Activated naive CD8-positive, alpha-beta T cell treated with anti-CD3 and anti-CD28 coated beads, Interleukin-2, amount 50 U/mL, for 24 hours (primary cell): ENCODE data around the gene PER3.

Source experiments
- ATAC-seq: fragments of 150-1000 bp; cut with Tn5 transposase; one replicate; pipeline ENCODE4 v1.10.0; 2021
- DNase-seq: peaks from one replicate; pipeline ENCODE4 v3.0.0; 2021
- H3K27ac Mint-ChIP-seq: one replicate; pipeline ENCODE4 v1.8.0; 2021; ENCODE audit warnings: mild to moderate bottlenecking, mixed read lengths
- H3K27me3 Mint-ChIP-seq: one replicate; pipeline ENCODE4 v1.8.0; 2021; ENCODE audit warnings: mixed read lengths
- H3K36me3 Mint-ChIP-seq: one replicate; pipeline ENCODE4 v1.8.0; 2021; ENCODE audit warnings: low read depth, mixed read lengths
- H3K4me1 Mint-ChIP-seq: one replicate; pipeline ENCODE4 v1.8.0; 2021; ENCODE audit warnings: mixed read lengths
- H3K4me3 Mint-ChIP-seq: one replicate; pipeline ENCODE4 v1.8.0; 2021; ENCODE audit warnings: mild to moderate bottlenecking, moderate library complexity, mixed read lengths
- H3K9me3 Mint-ChIP-seq: one replicate; pipeline ENCODE4 v1.8.0; 2021; ENCODE audit warnings: mixed read lengths

The PER3 gene

DNA sequence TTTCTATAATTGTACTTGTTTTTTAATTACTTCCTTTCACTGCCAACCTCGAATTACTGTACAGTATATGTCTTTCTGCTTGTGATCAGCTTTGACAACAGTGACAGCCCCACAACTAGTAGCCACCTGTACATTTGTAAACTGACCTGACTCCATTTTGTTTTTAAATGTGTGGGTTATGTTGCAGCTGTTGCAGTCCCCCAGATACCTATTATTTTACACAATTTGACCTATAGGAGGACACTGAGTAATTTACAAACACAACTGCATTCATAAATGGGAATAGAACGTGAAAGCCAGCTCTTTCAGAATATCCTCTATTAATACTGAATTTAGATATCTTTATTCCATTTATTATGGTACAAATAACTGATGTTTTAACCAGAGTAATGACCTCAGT, 15.5 kb upstream of the PER3 start:
- no peak overlapping the region for H3K4me3 Mint-ChIP-seq
- H3K36me3 Mint-ChIP-seq: peaks cover 5% of the 10 kb centered on the region
- no peak for ATAC-seq
- H3K9me3 Mint-ChIP-seq: no peaks in the 10 kb centered on the region
- H3K27ac Mint-ChIP-seq: no peak overlapping the region
- peaks cover 25% of the 10 kb centered on the region for H3K4me1 Mint-ChIP-seq
- no peak for DNase-seq
- H3K27me3 Mint-ChIP-seq: peaks cover 12% of the 10 kb centered on the region

DNA sequence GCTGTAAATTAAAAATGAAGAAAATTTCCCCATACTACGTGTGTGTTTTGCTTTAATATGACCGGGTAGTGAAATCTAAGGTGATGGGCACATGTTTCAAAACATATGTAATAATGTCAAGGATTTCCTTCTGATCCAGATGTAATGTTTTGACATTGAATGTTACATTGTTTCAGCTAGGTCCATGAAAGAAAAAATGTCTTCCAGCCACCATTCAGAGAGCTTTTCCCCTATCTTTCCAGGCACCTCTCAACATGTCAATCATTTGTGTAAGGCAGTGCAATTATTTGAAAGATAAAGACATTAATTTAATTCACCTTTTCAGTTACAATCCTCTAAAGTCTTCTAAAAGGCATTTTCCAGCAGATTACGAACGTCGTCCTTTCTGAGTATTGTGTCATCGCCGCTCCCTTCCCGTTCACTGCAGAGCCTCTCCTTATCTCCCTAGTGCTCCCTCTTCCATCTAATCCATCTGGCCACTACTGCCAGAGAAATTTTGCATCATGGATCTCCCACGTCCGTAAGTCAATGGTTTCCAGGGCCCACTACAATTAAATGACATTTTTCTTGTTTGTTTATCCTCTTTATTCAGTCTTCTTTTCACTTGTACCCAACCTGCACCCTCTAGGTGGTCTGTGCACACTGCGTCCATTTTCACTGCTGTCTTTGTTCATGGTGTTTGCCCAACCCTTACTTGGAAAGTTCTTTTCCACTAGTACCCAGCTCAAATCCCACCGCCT, 14.2 kb upstream of the PER3 start:
- Mint-ChIP-seq H3K4me3 (peak overlapping the region; percentile 19), H3K27me3 (peaks cover 12% of the 10 kb centered on the region), H3K4me1 (peaks cover 30% of the 10 kb centered on the region), H3K27ac (no peak overlapping the region), H3K36me3 (peaks cover 14% of the 10 kb centered on the region), H3K9me3 (no peaks in the 10 kb centered on the region)
- ATAC-seq (no peak), DNase-seq (no peak)

DNA sequence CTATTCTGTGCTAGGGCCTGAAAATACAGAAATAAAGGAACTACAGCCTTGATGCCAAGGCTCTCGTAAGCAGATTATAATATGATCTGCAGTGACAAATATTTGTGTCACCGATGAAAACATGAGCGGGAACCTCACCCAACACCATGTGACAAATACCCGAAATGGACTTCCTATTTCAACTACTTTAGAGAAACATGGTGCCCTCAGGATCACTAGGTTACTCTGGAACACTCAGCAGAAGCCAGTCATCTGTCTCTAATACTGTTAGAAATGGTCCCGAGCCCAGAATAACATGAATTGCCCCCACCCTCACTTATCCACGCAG, 13.5 kb upstream of the PER3 start:
- peak overlapping the region; percentile 75 for H3K27ac Mint-ChIP-seq
- DNase-seq (no peak), ATAC-seq (peak; percentile 7)
- H3K9me3 Mint-ChIP-seq: no peaks in the 10 kb centered on the region
- peaks cover 16% of the 10 kb centered on the region for H3K36me3 Mint-ChIP-seq
- H3K27me3 Mint-ChIP-seq: peaks cover 12% of the 10 kb centered on the region
- peak overlapping the region; percentile 87 for H3K4me3 Mint-ChIP-seq
- peaks cover 32% of the 10 kb centered on the region for H3K4me1 Mint-ChIP-seq

GRCh38 chr1:7770997-7771822, 12.9 kb upstream of the PER3 start, which contains the start of gene VAMP3:
Gene VAMP3 (plus strand): TSS chr1:7771296. CDS start chr1:7771384, 88 bp downstream.
- Mint-ChIP-seq H3K9me3 (no peaks in the 10 kb centered on the region), H3K4me3 (peak within 1 kb of the TSS; percentile 87), H3K27ac (peak within 1 kb of the TSS; percentile 75), H3K4me1 (peaks cover 32% of the 10 kb centered on the region), H3K36me3 (peaks cover 16% of the 10 kb centered on the region), H3K27me3 (peaks cover 12% of the 10 kb centered on the region)
- ATAC-seq (peak; percentile 90), DNase-seq (peak; percentile 91)

DNA sequence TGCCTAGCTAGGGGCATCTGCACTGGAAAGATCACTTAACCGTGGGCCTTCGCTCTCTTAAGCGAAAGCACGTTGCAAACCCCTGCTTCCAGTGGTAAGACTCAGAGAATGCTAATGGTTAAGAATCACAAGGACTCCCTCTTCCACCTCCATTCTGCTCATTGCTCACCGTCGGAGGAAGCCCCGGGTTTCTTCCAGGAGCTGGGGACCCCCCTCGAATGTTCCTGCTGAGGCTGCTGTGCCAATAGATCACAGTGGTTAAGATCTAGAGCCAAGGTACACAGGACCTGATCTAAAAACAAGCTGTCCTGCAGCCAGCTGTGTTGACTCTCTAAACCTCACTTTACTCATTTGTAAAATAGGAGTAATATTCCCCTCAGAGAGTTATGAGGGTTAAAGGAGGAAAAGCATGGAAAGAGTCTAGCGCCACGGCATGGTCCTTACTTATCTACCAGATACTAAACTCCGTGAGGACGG, 12.2 kb upstream of the PER3 start:
- H3K36me3 Mint-ChIP-seq: peaks cover 19% of the 10 kb centered on the region
- peaks cover 32% of the 10 kb centered on the region for H3K4me1 Mint-ChIP-seq
- H3K27me3 Mint-ChIP-seq: peaks cover 12% of the 10 kb centered on the region
- peak overlapping the region; percentile 87 for H3K4me3 Mint-ChIP-seq
- DNase-seq (no peak), ATAC-seq (no peak)
- peak overlapping the region; percentile 69 for H3K27ac Mint-ChIP-seq
- H3K9me3 Mint-ChIP-seq: no peaks in the 10 kb centered on the region

DNA sequence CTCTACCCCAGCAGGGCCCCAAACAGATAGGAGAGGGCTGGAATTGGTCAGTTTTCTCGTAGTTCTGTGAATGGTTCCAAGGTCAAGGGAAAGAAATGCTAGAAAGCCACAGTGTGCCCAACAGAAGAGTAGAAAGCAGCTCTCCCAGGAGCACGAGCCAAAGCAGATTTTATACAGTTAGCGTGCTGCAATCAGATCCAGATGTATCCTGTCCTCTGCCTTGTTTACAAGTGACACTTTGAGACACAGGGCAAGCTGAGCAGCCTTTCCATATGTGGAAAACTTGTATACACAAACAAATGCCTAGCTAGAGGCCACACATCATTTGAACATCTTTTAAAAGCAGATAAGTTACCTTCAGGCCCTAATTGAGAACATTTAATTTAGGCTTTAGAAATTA, 6.5 kb upstream of the PER3 start:
- no peaks in the 10 kb centered on the region for H3K9me3 Mint-ChIP-seq
- peaks cover 27% of the 10 kb centered on the region for H3K36me3 Mint-ChIP-seq
- H3K27ac Mint-ChIP-seq: no peak overlapping the region
- ATAC-seq (no peak), DNase-seq (no peak)
- H3K27me3 Mint-ChIP-seq: no peaks in the 10 kb centered on the region
- no peak overlapping the region for H3K4me3 Mint-ChIP-seq
- H3K4me1 Mint-ChIP-seq: peaks cover 30% of the 10 kb centered on the region

- Mint-ChIP-seq H3K27me3 (no peaks in the 10 kb centered on the region), H3K27ac (no peak overlapping the region), H3K9me3 (no peaks in the 10 kb centered on the region), H3K4me3 (no peak overlapping the region), H3K4me1 (peaks cover 29% of the 10 kb centered on the region), H3K36me3 (peaks cover 26% of the 10 kb centered on the region)
- ATAC-seq (no peak), DNase-seq (no peak)
Measured at GRCh38 chr1:7778133-7778628, 5.9 kb upstream of the PER3 start.

GRCh38 chr1:7780976-7781375, 3.1 kb upstream of the PER3 start:
- H3K4me3 Mint-ChIP-seq: no peak overlapping the region

DNA sequence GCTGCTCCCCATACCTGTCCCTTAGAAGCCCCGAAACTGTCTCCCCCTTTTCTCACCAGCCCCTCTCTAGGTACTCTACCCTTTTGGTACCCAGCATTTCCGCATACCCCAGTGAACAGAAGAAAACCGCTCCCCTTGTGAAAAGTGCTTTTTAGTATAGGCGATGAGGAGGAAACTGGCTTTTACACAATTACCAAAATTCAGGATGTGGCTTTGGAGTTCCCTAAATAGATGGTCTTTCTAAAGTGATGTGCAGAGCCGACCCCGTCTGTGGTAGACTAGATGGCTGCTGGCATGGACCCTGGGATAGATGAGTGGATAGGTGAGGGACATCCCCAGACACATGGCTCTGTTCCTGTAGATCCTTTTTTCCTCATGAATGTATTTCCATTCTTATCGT, 2.6 kb upstream of the PER3 start:
- Mint-ChIP-seq H3K27ac (peak overlapping the region; percentile 32), H3K4me1 (peaks cover 26% of the 10 kb centered on the region), H3K4me3 (no peak overlapping the region), H3K36me3 (peaks cover 14% of the 10 kb centered on the region), H3K9me3 (no peaks in the 10 kb centered on the region), H3K27me3 (no peaks in the 10 kb centered on the region)
- DNase-seq: no peak
- ATAC-seq: no peak

More at GRCh38 chr1:7780976-7781375, 3.1 kb upstream of the PER3 start:
- DNase-seq (no peak), ATAC-seq (no peak)
- Mint-ChIP-seq H3K4me1 (peaks cover 26% of the 10 kb centered on the region), H3K36me3 (peaks cover 15% of the 10 kb centered on the region), H3K27me3 (no peaks in the 10 kb centered on the region), H3K9me3 (no peaks in the 10 kb centered on the region), H3K27ac (peak overlapping the region; percentile 32)

GRCh38 chr1:7781923-7782495, 2.1 kb upstream of the PER3 start:
- peaks cover 15% of the 10 kb centered on the region for H3K36me3 Mint-ChIP-seq
- H3K27ac Mint-ChIP-seq: no peak overlapping the region
- no peaks in the 10 kb centered on the region for H3K27me3 Mint-ChIP-seq
- ATAC-seq (no peak), DNase-seq (peak; percentile 26)
- no peaks in the 10 kb centered on the region for H3K9me3 Mint-ChIP-seq
- peaks cover 26% of the 10 kb centered on the region for H3K4me1 Mint-ChIP-seq
- H3K4me3 Mint-ChIP-seq: no peak overlapping the region

DNA sequence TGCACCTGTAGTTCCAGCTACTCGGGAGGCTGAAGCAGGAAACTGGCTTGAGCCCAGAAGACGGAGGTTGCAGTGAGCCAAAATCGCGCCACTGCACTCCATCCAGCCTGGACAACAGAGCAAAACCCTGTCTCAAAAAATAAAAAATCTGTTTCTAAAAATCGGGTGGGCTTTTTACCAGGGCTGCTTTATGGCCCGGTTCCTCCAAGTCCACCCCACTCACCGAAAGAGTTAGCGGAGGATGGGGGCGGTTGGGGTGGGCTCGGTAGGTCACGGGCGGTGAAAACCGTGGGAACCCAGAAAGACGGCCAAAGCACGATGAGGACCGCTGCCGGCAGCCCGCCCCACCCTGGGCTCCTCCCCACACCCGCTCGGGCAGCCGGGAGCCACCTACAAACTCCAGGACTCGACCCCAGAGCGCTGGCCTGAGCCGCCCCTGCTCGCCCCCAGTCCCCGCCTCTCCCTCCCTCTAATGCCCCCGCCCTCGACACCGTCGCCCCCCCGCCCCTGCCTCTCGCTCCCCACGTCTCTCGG, 846 bp upstream of the PER3 start:
- Mint-ChIP-seq H3K36me3 (peaks cover 17% of the 10 kb centered on the region), H3K27ac (no peak overlapping the region), H3K9me3 (no peaks in the 10 kb centered on the region), H3K4me1 (peaks cover 26% of the 10 kb centered on the region), H3K27me3 (no peaks in the 10 kb centered on the region), H3K4me3 (peak overlapping the region; percentile 66)
- peak; percentile 54 for DNase-seq
- no peak for ATAC-seq

GRCh38 chr1:7784492-7785071, 491 bp downstream of the PER3 start:
- ATAC-seq (no peak), DNase-seq (no peak)
- Mint-ChIP-seq H3K4me3 (peak overlapping the region; percentile 19), H3K27me3 (no peaks in the 10 kb centered on the region), H3K27ac (no peak overlapping the region), H3K36me3 (peaks cover 22% of the 10 kb centered on the region), H3K9me3 (peaks cover 4% of the 10 kb centered on the region), H3K4me1 (peaks cover 26% of the 10 kb centered on the region)

GRCh38 chr1:7785108-7785507, 1.0 kb downstream of the PER3 start:
- Mint-ChIP-seq H3K36me3 (peaks cover 27% of the 10 kb centered on the region), H3K27me3 (no peaks in the 10 kb centered on the region), H3K4me3 (peak overlapping the region; percentile 19), H3K4me1 (peaks cover 26% of the 10 kb centered on the region), H3K27ac (no peak overlapping the region), H3K9me3 (peaks cover 8% of the 10 kb centered on the region)
- ATAC-seq: no peak
- no peak for DNase-seq

DNA sequence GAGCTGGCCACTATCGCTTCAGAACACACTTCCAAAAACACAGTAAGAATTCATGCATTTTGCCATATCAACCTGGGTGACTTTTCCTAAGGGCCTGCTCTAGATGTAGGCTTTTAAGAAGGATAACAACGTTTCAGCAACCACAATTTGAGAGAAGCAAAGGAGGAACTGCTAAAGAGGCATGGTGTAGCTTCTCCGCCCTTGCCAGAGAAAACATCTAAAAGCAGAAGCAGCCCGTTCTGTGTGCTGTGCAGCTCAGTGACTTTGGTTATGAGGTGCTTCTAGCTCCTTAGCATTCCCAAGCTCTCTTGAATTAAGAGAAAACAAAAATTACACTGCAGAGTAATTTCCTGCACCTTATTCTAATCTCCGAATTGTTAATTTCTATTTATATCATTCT, 2.7 kb downstream of the PER3 start:
- no peak for DNase-seq
- H3K4me1 Mint-ChIP-seq: peaks cover 20% of the 10 kb centered on the region
- peaks cover 36% of the 10 kb centered on the region for H3K36me3 Mint-ChIP-seq
- no peak overlapping the region for H3K4me3 Mint-ChIP-seq
- peaks cover 17% of the 10 kb centered on the region for H3K9me3 Mint-ChIP-seq
- no peak for ATAC-seq
- no peaks in the 10 kb centered on the region for H3K27me3 Mint-ChIP-seq
- H3K27ac Mint-ChIP-seq: no peak overlapping the region
